Measurements from ENCODE around the gene UNC5C.
"Not testable (repeated sequence)": the region's sequence is repeated elsewhere in the genome, so short reads cannot be mapped to it uniquely, and the experiment has no call there.

Gene UNC5C

GRCh38 chr4:95158045-95158444, 390.7 kb downstream of the UNC5C start:
- Histone ChIP-seq H3K9me3 (ENCODE audit: control insufficient read depth in 1 of 2, low read length in 2 of 2) (no peaks in the 10 kb centered on the region), H3K4me3 (ENCODE audit: low read depth in 1 of 2, low read length in 2 of 2) (no peak overlapping the region), H3K9ac (ENCODE audit: low read depth in 1 of 2, low read length in 2 of 2) (no peak overlapping the region), H3K27ac (ENCODE audit: low read depth, low read length) (no peak overlapping the region), H3K27me3 (ENCODE audit: control insufficient read depth in 1 of 2, insufficient read depth in 2 of 2, low read length in 2 of 2) (no peaks in the 10 kb centered on the region), H3K4me1 (ENCODE audit: control insufficient read depth in 1 of 2, insufficient read depth in 2 of 2, low read length in 2 of 2) (no peaks in the 10 kb centered on the region), H3K36me3 (ENCODE audit: control insufficient read depth in 1 of 2, insufficient read depth in 2 of 2, low read length in 2 of 2) (no peaks in the 10 kb centered on the region)

- Histone ChIP-seq H3K9me3 (ENCODE audit: control insufficient read depth in 1 of 2, low read length in 2 of 2) (no peaks in the 10 kb centered on the region), H3K36me3 (ENCODE audit: control insufficient read depth in 1 of 2, insufficient read depth in 2 of 2, low read length in 2 of 2) (no peaks in the 10 kb centered on the region), H3K27me3 (ENCODE audit: control insufficient read depth in 1 of 2, insufficient read depth in 2 of 2, low read length in 2 of 2) (no peaks in the 10 kb centered on the region), H3K9ac (ENCODE audit: low read depth in 1 of 2, low read length in 2 of 2) (no peak overlapping the region), H3K4me3 (ENCODE audit: low read depth in 1 of 2, low read length in 2 of 2) (no peak overlapping the region), H3K27ac (ENCODE audit: low read depth, low read length) (no peak overlapping the region), H3K4me1 (ENCODE audit: control insufficient read depth in 1 of 2, insufficient read depth in 2 of 2, low read length in 2 of 2) (no peaks in the 10 kb centered on the region)
These were observed 391.2 kb downstream of the UNC5C start for GRCh38 chr4:95157596-95157995.

- H3K36me3 ChIP-seq (ENCODE audit: control insufficient read depth in 1 of 2, insufficient read depth in 2 of 2, low read length in 2 of 2), result no peaks in the 10 kb centered on the region
- no peak overlapping the region for H3K9ac ChIP-seq (ENCODE audit: low read depth in 1 of 2, low read length in 2 of 2)
- no peaks in the 10 kb centered on the region for H3K4me1 ChIP-seq (ENCODE audit: control insufficient read depth in 1 of 2, insufficient read depth in 2 of 2, low read length in 2 of 2)
- no peaks in the 10 kb centered on the region for H3K9me3 ChIP-seq (ENCODE audit: control insufficient read depth in 1 of 2, low read length in 2 of 2)
- H3K4me3 ChIP-seq (ENCODE audit: low read depth in 1 of 2, low read length in 2 of 2), result no peak overlapping the region
- H3K27ac ChIP-seq (ENCODE audit: low read depth, low read length), result no peak overlapping the region
- no peaks in the 10 kb centered on the region for H3K27me3 ChIP-seq (ENCODE audit: control insufficient read depth in 1 of 2, insufficient read depth in 2 of 2, low read length in 2 of 2)
These were observed 392.4 kb downstream of the UNC5C start for GRCh38 chr4:95156452-95156765.

GRCh38 chr4:95155759-95156451, 392.9 kb downstream of the UNC5C start:
- Histone ChIP-seq H3K27ac (ENCODE audit: low read depth, low read length) (no peak overlapping the region), H3K4me3 (ENCODE audit: low read depth in 1 of 2, low read length in 2 of 2) (no peak overlapping the region), H3K9ac (ENCODE audit: low read depth in 1 of 2, low read length in 2 of 2) (no peak overlapping the region), H3K27me3 (ENCODE audit: control insufficient read depth in 1 of 2, insufficient read depth in 2 of 2, low read length in 2 of 2) (no peaks in the 10 kb centered on the region), H3K9me3 (ENCODE audit: control insufficient read depth in 1 of 2, low read length in 2 of 2) (no peaks in the 10 kb centered on the region), H3K36me3 (ENCODE audit: control insufficient read depth in 1 of 2, insufficient read depth in 2 of 2, low read length in 2 of 2) (no peaks in the 10 kb centered on the region), H3K4me1 (ENCODE audit: control insufficient read depth in 1 of 2, insufficient read depth in 2 of 2, low read length in 2 of 2) (no peaks in the 10 kb centered on the region)

GRCh38 chr4:95153182-95153581, 395.6 kb downstream of the UNC5C start:
- Histone ChIP-seq H3K27ac (ENCODE audit: low read depth, low read length) (no peak overlapping the region), H3K9ac (ENCODE audit: low read depth in 1 of 2, low read length in 2 of 2) (no peak overlapping the region), H3K4me3 (ENCODE audit: low read depth in 1 of 2, low read length in 2 of 2) (no peak overlapping the region), H3K36me3 (ENCODE audit: control insufficient read depth in 1 of 2, insufficient read depth in 2 of 2, low read length in 2 of 2) (no peaks in the 10 kb centered on the region), H3K9me3 (ENCODE audit: control insufficient read depth in 1 of 2, low read length in 2 of 2) (no peaks in the 10 kb centered on the region), H3K27me3 (ENCODE audit: control insufficient read depth in 1 of 2, insufficient read depth in 2 of 2, low read length in 2 of 2) (no peaks in the 10 kb centered on the region), H3K4me1 (ENCODE audit: control insufficient read depth in 1 of 2, insufficient read depth in 2 of 2, low read length in 2 of 2) (no peaks in the 10 kb centered on the region)

- no peaks in the 10 kb centered on the region for H3K4me1 ChIP-seq (ENCODE audit: control insufficient read depth in 1 of 2, insufficient read depth in 2 of 2, low read length in 2 of 2)
- H3K9me3 ChIP-seq (ENCODE audit: control insufficient read depth in 1 of 2, low read length in 2 of 2), result no peaks in the 10 kb centered on the region
- no peaks in the 10 kb centered on the region for H3K27me3 ChIP-seq (ENCODE audit: control insufficient read depth in 1 of 2, insufficient read depth in 2 of 2, low read length in 2 of 2)
- H3K36me3 ChIP-seq (ENCODE audit: control insufficient read depth in 1 of 2, insufficient read depth in 2 of 2, low read length in 2 of 2), result no peaks in the 10 kb centered on the region
- no peak overlapping the region for H3K9ac ChIP-seq (ENCODE audit: low read depth in 1 of 2, low read length in 2 of 2)
- no peak overlapping the region for H3K27ac ChIP-seq (ENCODE audit: low read depth, low read length)
- no peak overlapping the region for H3K4me3 ChIP-seq (ENCODE audit: low read depth in 1 of 2, low read length in 2 of 2)
These were observed 397.5 kb downstream of the UNC5C start for GRCh38 chr4:95151255-95151654.

GRCh38 chr4:95142932-95143331, 405.8 kb downstream of the UNC5C start:
- no peak overlapping the region for H3K4me3 ChIP-seq (ENCODE audit: low read depth in 1 of 2, low read length in 2 of 2)
- peaks cover 0 to 6% of the 10 kb centered on the region in 2 donors for H3K9me3 ChIP-seq (ENCODE audit: control insufficient read depth in 1 of 2, low read length in 2 of 2)
- H3K36me3 ChIP-seq (ENCODE audit: control insufficient read depth in 1 of 2, insufficient read depth in 2 of 2, low read length in 2 of 2), result no peaks in the 10 kb centered on the region
- no peaks in the 10 kb centered on the region for H3K4me1 ChIP-seq (ENCODE audit: control insufficient read depth in 1 of 2, insufficient read depth in 2 of 2, low read length in 2 of 2)
- no peak overlapping the region for H3K27ac ChIP-seq (ENCODE audit: low read depth, low read length)
- H3K9ac ChIP-seq (ENCODE audit: low read depth in 1 of 2, low read length in 2 of 2), result no peak overlapping the region
- peaks cover 0 to 5% of the 10 kb centered on the region in 2 donors for H3K27me3 ChIP-seq (ENCODE audit: control insufficient read depth in 1 of 2, insufficient read depth in 2 of 2, low read length in 2 of 2)

- Histone ChIP-seq H3K27me3 (ENCODE audit: control insufficient read depth in 1 of 2, insufficient read depth in 2 of 2, low read length in 2 of 2) (peaks cover 0 to 5% of the 10 kb centered on the region in 2 donors), H3K27ac (ENCODE audit: low read depth, low read length) (no peak overlapping the region), H3K4me3 (ENCODE audit: low read depth in 1 of 2, low read length in 2 of 2) (no peak overlapping the region), H3K9me3 (ENCODE audit: control insufficient read depth in 1 of 2, low read length in 2 of 2) (peaks cover 0 to 6% of the 10 kb centered on the region in 2 donors), H3K36me3 (ENCODE audit: control insufficient read depth in 1 of 2, insufficient read depth in 2 of 2, low read length in 2 of 2) (no peaks in the 10 kb centered on the region), H3K9ac (ENCODE audit: low read depth in 1 of 2, low read length in 2 of 2) (no peak overlapping the region), H3K4me1 (ENCODE audit: control insufficient read depth in 1 of 2, insufficient read depth in 2 of 2, low read length in 2 of 2) (no peaks in the 10 kb centered on the region)
These were observed 407.4 kb downstream of the UNC5C start for GRCh38 chr4:95141361-95141760.

GRCh38 chr4:95139424-95139823, 409.3 kb downstream of the UNC5C start:
- not testable (repeated sequence) for H3K9me3 ChIP-seq (ENCODE audit: control insufficient read depth in 1 of 2, low read length in 2 of 2); H3K27ac ChIP-seq (ENCODE audit: low read depth, low read length); H3K4me1 ChIP-seq (ENCODE audit: control insufficient read depth in 1 of 2, insufficient read depth in 2 of 2, low read length in 2 of 2); H3K4me3 ChIP-seq (ENCODE audit: low read depth in 1 of 2, low read length in 2 of 2); H3K9ac ChIP-seq (ENCODE audit: low read depth in 1 of 2, low read length in 2 of 2); H3K36me3 ChIP-seq (ENCODE audit: control insufficient read depth in 1 of 2, insufficient read depth in 2 of 2, low read length in 2 of 2); H3K27me3 ChIP-seq (ENCODE audit: control insufficient read depth in 1 of 2, insufficient read depth in 2 of 2, low read length in 2 of 2)

GRCh38 chr4:95134016-95134415, 414.8 kb downstream of the UNC5C start:
- not testable (repeated sequence) for H3K4me3 ChIP-seq (ENCODE audit: low read depth in 1 of 2, low read length in 2 of 2); H3K27me3 ChIP-seq (ENCODE audit: control insufficient read depth in 1 of 2, insufficient read depth in 2 of 2, low read length in 2 of 2); H3K27ac ChIP-seq (ENCODE audit: low read depth, low read length); H3K4me1 ChIP-seq (ENCODE audit: control insufficient read depth in 1 of 2, insufficient read depth in 2 of 2, low read length in 2 of 2); H3K9me3 ChIP-seq (ENCODE audit: control insufficient read depth in 1 of 2, low read length in 2 of 2); H3K9ac ChIP-seq (ENCODE audit: low read depth in 1 of 2, low read length in 2 of 2); H3K36me3 ChIP-seq (ENCODE audit: control insufficient read depth in 1 of 2, insufficient read depth in 2 of 2, low read length in 2 of 2)

GRCh38 chr4:95129821-95130311, 418.9 kb downstream of the UNC5C start:
- H3K4me1 ChIP-seq (ENCODE audit: control insufficient read depth in 1 of 2, insufficient read depth in 2 of 2, low read length in 2 of 2), result no peaks in the 10 kb centered on the region
- H3K4me3 ChIP-seq (ENCODE audit: low read depth in 1 of 2, low read length in 2 of 2), result no peak overlapping the region
- no peak overlapping the region for H3K9ac ChIP-seq (ENCODE audit: low read depth in 1 of 2, low read length in 2 of 2)
- H3K36me3 ChIP-seq (ENCODE audit: control insufficient read depth in 1 of 2, insufficient read depth in 2 of 2, low read length in 2 of 2), result no peaks in the 10 kb centered on the region
- H3K27ac ChIP-seq (ENCODE audit: low read depth, low read length), result no peak overlapping the region
- no peaks in the 10 kb centered on the region for H3K9me3 ChIP-seq (ENCODE audit: control insufficient read depth in 1 of 2, low read length in 2 of 2)
- H3K27me3 ChIP-seq (ENCODE audit: control insufficient read depth in 1 of 2, insufficient read depth in 2 of 2, low read length in 2 of 2), result no peaks in the 10 kb centered on the region

All from duodenal mucosa (tissue), 2 donors.